ENCODE data around the gene CSPG5. TPM values are rescaled to one million over a fixed set of nuclear protein-coding genes. Genes with fewer than 3 reads are reported as not detected.

Gene CSPG5, protein sequence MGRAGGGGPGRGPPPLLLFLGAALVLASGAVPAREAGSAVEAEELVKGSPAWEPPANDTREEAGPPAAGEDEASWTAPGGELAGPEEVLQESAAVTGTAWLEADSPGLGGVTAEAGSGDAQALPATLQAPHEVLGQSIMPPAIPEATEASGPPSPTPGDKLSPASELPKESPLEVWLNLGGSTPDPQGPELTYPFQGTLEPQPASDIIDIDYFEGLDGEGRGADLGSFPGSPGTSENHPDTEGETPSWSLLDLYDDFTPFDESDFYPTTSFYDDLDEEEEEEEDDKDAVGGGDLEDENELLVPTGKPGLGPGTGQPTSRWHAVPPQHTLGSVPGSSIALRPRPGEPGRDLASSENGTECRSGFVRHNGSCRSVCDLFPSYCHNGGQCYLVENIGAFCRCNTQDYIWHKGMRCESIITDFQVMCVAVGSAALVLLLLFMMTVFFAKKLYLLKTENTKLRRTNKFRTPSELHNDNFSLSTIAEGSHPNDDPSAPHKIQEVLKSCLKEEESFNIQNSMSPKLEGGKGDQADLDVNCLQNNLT
- 1.4 and 1.7 TPM in 2 replicates for total RNA-seq

- no peaks in the 10 kb centered on the region for H3K4me1 Mint-ChIP-seq (ENCODE audit: low read depth)
- H3K27ac Mint-ChIP-seq: no peak within 1 kb of the TSS
- intact Hi-C loops (cut with micrococcal nuclease): loop anchor here (2.0 to 5.0 kb wide), 2 partner anchors 56 to 203 kb away; partner anchors contain the start of gene SMARCC1
- H3K36me3 Mint-ChIP-seq (ENCODE audit: low read depth): no peaks in the 10 kb centered on the region
- no peaks in the 10 kb centered on the region for H3K9me3 Mint-ChIP-seq
- H3K4me3 Mint-ChIP-seq: peak within 1 kb of the TSS; percentile 53
- peak; percentile 33 for DNase-seq (ENCODE audit: low spot score)
- H3K27me3 Mint-ChIP-seq (ENCODE audit: insufficient read depth): peaks cover 30% of the 10 kb centered on the region
Measured at GRCh38 chr3:47578691-47579632, at the start of gene CSPG5. TSS of gene CSPG5 (minus strand) at chr3:47578865. CDS start at chr3:47578693, 172 bp downstream.

- DNase-seq (ENCODE audit: low spot score): no peak
- Mint-ChIP-seq H3K27ac (no peak overlapping the region), H3K27me3 (ENCODE audit: insufficient read depth) (no peaks in the 10 kb centered on the region), H3K36me3 (ENCODE audit: low read depth) (peaks cover 43% of the 10 kb centered on the region), H3K4me1 (ENCODE audit: low read depth) (peaks cover 4% of the 10 kb centered on the region), H3K9me3 (no peaks in the 10 kb centered on the region), H3K4me3 (no peak overlapping the region)
- intact Hi-C loops (cut with micrococcal nuclease): no loop called here
Measured at GRCh38 chr3:47628426-47628825, 49.8 kb upstream of the CSPG5 start.

DNA sequence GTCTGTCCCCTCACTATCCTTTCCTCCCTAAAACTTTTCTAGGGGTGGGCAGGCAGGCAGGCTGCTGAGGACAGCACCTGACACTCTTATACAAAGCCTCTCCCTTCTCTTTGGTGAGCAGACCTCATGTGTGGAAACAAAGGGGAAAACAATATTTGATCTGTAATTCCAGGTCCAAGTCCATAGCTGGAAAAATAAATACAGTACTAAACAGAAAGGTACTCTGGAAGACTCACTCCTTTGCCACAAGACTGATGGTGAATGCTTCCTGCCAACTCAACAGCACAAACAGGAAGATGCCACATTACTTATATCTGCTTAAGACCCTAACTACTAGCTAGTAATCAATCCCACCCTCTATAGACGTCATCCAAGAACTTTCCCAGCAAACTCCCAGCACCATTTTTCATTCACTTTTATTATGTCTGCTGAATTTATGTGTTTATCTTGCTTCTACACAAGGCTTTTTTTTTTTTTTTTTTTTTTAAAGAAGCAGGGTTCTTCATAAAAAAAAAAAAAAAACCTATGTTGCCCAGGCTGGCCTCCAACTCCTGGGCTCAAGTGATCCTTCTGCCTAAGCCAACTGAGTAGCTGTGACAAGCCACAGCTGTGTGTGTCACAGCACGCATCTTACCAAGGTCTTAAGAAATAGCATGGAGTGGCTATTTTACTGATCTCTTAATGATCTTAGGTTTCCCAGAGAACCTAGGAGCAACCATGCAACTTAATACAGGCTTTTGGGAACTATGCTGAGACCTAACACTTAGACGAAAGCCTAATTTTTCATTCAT is 44.2 kb upstream of the CSPG5 start:
- no peak for DNase-seq (ENCODE audit: low spot score)
- H3K9me3 Mint-ChIP-seq: no peaks in the 10 kb centered on the region
- H3K27ac Mint-ChIP-seq: no peak overlapping the region
- no peaks in the 10 kb centered on the region for H3K27me3 Mint-ChIP-seq (ENCODE audit: insufficient read depth)
- intact Hi-C loops (cut with micrococcal nuclease): no loop called here
- H3K4me3 Mint-ChIP-seq: no peak overlapping the region
- H3K36me3 Mint-ChIP-seq (ENCODE audit: low read depth): peaks cover 30% of the 10 kb centered on the region
- H3K4me1 Mint-ChIP-seq (ENCODE audit: low read depth): peaks cover 4% of the 10 kb centered on the region

DNA sequence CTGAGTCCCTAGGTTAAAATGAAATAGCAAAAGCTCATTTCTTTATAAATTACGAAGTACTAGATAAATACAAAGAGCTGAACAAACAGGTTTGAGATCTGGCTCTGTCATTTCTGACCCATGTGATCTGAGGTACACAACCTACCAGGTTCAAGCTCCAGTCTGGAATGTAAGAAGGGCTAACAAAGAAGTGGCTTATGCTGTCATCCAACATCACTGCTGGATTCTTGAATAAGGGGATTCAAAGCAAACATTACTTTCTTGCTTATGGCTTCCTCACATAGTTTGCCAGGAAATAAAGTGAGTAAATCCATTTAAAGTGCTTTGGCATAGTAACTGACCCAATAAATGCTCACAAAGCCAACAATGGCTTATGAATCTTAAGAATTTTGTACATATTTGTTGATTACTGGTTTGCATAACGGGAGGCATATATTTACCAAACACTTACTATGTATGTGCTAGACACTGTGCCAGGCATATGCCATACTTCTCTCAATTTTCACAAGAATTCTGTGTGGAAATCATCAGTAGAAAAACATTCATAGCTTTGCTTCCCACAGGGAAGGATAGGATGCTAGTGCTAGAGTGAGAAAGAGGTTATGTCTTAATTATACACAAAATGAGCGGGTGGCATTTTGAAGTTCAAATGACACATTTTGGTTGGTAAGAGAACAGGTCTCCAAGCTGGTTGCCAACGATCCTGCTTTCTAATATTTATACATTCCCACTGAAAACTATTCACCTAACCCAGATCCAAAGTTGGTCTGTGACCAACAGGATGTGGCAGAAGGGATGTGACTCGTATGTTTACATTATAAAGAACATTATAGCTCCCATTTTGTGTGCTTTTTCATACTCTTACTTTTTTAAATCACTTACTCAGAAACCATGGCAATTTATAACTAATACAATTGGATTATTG is 38.7 kb upstream of the CSPG5 start:
- Mint-ChIP-seq H3K36me3 (ENCODE audit: low read depth) (peaks cover 29% of the 10 kb centered on the region), H3K4me1 (ENCODE audit: low read depth) (no peaks in the 10 kb centered on the region), H3K4me3 (no peak overlapping the region), H3K27ac (no peak overlapping the region), H3K27me3 (ENCODE audit: insufficient read depth) (no peaks in the 10 kb centered on the region), H3K9me3 (no peaks in the 10 kb centered on the region)
- intact Hi-C loops (cut with micrococcal nuclease): no loop called here
- no peak for DNase-seq (ENCODE audit: low spot score)

DNA sequence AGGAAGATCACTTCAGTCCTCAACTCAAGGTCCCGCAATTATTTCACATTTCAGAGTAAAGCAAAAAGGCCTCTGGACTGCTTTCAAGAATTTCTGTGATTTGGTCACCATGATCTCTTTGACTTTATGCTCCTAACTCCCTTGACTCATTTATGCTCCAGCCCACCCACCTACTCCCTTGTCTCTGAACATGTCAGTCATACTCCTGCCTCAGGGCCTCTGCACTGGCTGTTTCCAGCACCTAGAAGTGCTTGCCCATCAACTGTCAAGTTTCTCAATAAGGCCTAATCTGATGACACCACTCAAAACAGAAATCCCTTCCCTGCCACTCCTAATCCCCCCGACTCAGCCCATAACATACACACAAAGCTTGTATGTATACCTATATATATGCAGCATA is 36.1 kb upstream of the CSPG5 start:
- Mint-ChIP-seq H3K4me3 (no peak overlapping the region), H3K9me3 (no peaks in the 10 kb centered on the region), H3K27me3 (ENCODE audit: insufficient read depth) (no peaks in the 10 kb centered on the region), H3K4me1 (ENCODE audit: low read depth) (peaks cover 5% of the 10 kb centered on the region), H3K36me3 (ENCODE audit: low read depth) (peaks cover 27% of the 10 kb centered on the region), H3K27ac (no peak overlapping the region)
- DNase-seq (ENCODE audit: low spot score): no peak
- intact Hi-C loops (cut with micrococcal nuclease): no loop called here

GRCh38 chr3:47613722-47614121 is 35.1 kb upstream of the CSPG5 start:
- peaks cover 5% of the 10 kb centered on the region for H3K4me1 Mint-ChIP-seq (ENCODE audit: low read depth)
- H3K36me3 Mint-ChIP-seq (ENCODE audit: low read depth): peaks cover 27% of the 10 kb centered on the region
- no peak overlapping the region for H3K27ac Mint-ChIP-seq
- H3K27me3 Mint-ChIP-seq (ENCODE audit: insufficient read depth): no peaks in the 10 kb centered on the region
- H3K9me3 Mint-ChIP-seq: no peaks in the 10 kb centered on the region
- intact Hi-C loops (cut with micrococcal nuclease): no loop called here
- no peak for DNase-seq (ENCODE audit: low spot score)
- H3K4me3 Mint-ChIP-seq: no peak overlapping the region

- intact Hi-C loops (cut with micrococcal nuclease): no loop called here
- Mint-ChIP-seq H3K9me3 (no peaks in the 10 kb centered on the region), H3K36me3 (ENCODE audit: low read depth) (peaks cover 30% of the 10 kb centered on the region), H3K4me1 (ENCODE audit: low read depth) (peaks cover 5% of the 10 kb centered on the region), H3K4me3 (no peak overlapping the region), H3K27me3 (ENCODE audit: insufficient read depth) (no peaks in the 10 kb centered on the region), H3K27ac (no peak overlapping the region)
- no peak for DNase-seq (ENCODE audit: low spot score)
Measured at GRCh38 chr3:47612879-47613278, 34.2 kb upstream of the CSPG5 start.

GRCh38 chr3:47612178-47612577 is 33.5 kb upstream of the CSPG5 start:
- H3K27me3 Mint-ChIP-seq (ENCODE audit: insufficient read depth): no peaks in the 10 kb centered on the region
- H3K36me3 Mint-ChIP-seq (ENCODE audit: low read depth): peaks cover 26% of the 10 kb centered on the region
- DNase-seq (ENCODE audit: low spot score): no peak
- intact Hi-C loops (cut with micrococcal nuclease): no loop called here
- no peak overlapping the region for H3K4me3 Mint-ChIP-seq
- H3K27ac Mint-ChIP-seq: no peak overlapping the region
- H3K9me3 Mint-ChIP-seq: no peaks in the 10 kb centered on the region
- H3K4me1 Mint-ChIP-seq (ENCODE audit: low read depth): peaks cover 5% of the 10 kb centered on the region

DNA sequence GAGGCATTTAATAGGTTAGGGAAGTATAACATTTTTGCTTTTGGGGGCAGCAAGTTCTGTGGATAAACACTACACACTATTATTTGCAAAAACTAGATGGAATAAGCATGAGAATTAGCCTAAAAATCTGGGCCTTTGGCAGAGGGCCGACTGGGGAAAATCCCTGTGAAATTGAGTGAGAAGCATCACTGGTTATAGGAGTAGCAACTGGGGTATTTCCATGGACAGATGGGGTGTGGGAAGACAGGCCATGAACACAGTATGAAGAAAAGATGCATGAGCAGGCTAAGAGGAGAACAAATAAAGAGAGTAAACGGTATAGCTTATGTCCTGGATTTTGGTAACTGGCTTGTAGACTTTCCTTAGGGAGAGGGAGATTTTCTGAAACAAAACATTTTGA is 32.9 kb upstream of the CSPG5 start:
- Mint-ChIP-seq H3K36me3 (ENCODE audit: low read depth) (peaks cover 29% of the 10 kb centered on the region), H3K4me3 (no peak overlapping the region), H3K27me3 (ENCODE audit: insufficient read depth) (no peaks in the 10 kb centered on the region), H3K4me1 (ENCODE audit: low read depth) (peaks cover 5% of the 10 kb centered on the region), H3K9me3 (no peaks in the 10 kb centered on the region), H3K27ac (peak overlapping the region; percentile 38)
- intact Hi-C loops (cut with micrococcal nuclease): no loop called here
- DNase-seq (ENCODE audit: low spot score): no peak

DNA sequence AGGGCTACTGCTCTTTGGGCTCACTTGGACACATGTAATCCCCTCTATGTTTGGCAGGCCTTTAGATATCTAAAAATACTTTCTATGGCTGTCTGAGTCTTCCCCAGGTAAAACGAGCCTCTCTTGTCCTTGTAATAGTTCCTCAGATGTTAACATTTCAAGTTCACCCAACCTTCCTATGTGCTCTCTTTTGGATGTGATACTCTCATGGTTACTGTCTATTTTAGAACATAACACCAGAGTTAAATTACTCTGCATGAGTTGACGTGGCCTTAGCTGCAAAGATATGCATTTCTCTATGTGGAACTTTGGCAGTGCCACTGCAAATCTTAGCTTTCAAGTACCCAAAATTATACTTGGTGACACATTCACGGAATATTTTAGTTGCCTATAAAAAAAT is 31.9 kb upstream of the CSPG5 start:
- intact Hi-C loops (cut with micrococcal nuclease): no loop called here
- H3K9me3 Mint-ChIP-seq: no peaks in the 10 kb centered on the region
- no peak overlapping the region for H3K4me3 Mint-ChIP-seq
- no peak overlapping the region for H3K27ac Mint-ChIP-seq
- H3K4me1 Mint-ChIP-seq (ENCODE audit: low read depth): peaks cover 5% of the 10 kb centered on the region
- H3K36me3 Mint-ChIP-seq (ENCODE audit: low read depth): peaks cover 32% of the 10 kb centered on the region
- no peaks in the 10 kb centered on the region for H3K27me3 Mint-ChIP-seq (ENCODE audit: insufficient read depth)
- no peak for DNase-seq (ENCODE audit: low spot score)

- H3K36me3 Mint-ChIP-seq (ENCODE audit: low read depth): peaks cover 40% of the 10 kb centered on the region
Measured at GRCh38 chr3:47607335-47607734, 28.7 kb upstream of the CSPG5 start.

More at GRCh38 chr3:47607335-47607734, 28.7 kb upstream of the CSPG5 start:
- H3K4me1 Mint-ChIP-seq (ENCODE audit: low read depth): peaks cover 10% of the 10 kb centered on the region
- H3K27ac Mint-ChIP-seq: no peak overlapping the region
- DNase-seq (ENCODE audit: low spot score): no peak
- H3K27me3 Mint-ChIP-seq (ENCODE audit: insufficient read depth): no peaks in the 10 kb centered on the region
- H3K4me3 Mint-ChIP-seq: no peak overlapping the region
- intact Hi-C loops (cut with micrococcal nuclease): no loop called here
- no peaks in the 10 kb centered on the region for H3K9me3 Mint-ChIP-seq
